H7 (cell line): ENCODE results near the gene C3AR1. TPM values are rescaled to one million over a fixed set of nuclear protein-coding genes. Genes with fewer than 3 reads are reported as not detected.
"Not testable (repeated sequence)": the region's sequence is repeated elsewhere in the genome, so short reads cannot be mapped to it uniquely, and the experiment has no call there.

ENCODE experiments used
- DNase-seq: peaks from one replicate; pipeline ENCODE4 v3.0.0; 2012
- H3K27me3 ChIP-seq: 2 replicates; pipeline ENCODE4 v1.6.0; 2011; ENCODE audit warnings: mild to moderate bottlenecking, low read length; ENCODE audit not compliant: control insufficient read depth, insufficient read depth
- H3K36me3 ChIP-seq: replicated peaks from 2 replicates; pipeline ENCODE4 v1.5.1; 2011; ENCODE audit warnings: low read length; ENCODE audit not compliant: control insufficient read depth, insufficient read depth
- H3K4me3 ChIP-seq: 2 replicates; pipeline ENCODE4 v1.5.1; 2011; ENCODE audit warnings: low read depth, mild to moderate bottlenecking, control low read depth, low read length, moderate library complexity; ENCODE audit not compliant: insufficient read depth
- total RNA-seq: library from RNA; depleted of rRNA; stranded (reverse); fragments of >200 nt; shearing (Covaris generic); gene quantifications from 2 replicates; pipeline ENCODE4 v1.2.3, GENCODE V29; 2014

The C3AR1 gene
- total RNA-seq, 1 experiment from 2014 or later: not detected

DNA sequence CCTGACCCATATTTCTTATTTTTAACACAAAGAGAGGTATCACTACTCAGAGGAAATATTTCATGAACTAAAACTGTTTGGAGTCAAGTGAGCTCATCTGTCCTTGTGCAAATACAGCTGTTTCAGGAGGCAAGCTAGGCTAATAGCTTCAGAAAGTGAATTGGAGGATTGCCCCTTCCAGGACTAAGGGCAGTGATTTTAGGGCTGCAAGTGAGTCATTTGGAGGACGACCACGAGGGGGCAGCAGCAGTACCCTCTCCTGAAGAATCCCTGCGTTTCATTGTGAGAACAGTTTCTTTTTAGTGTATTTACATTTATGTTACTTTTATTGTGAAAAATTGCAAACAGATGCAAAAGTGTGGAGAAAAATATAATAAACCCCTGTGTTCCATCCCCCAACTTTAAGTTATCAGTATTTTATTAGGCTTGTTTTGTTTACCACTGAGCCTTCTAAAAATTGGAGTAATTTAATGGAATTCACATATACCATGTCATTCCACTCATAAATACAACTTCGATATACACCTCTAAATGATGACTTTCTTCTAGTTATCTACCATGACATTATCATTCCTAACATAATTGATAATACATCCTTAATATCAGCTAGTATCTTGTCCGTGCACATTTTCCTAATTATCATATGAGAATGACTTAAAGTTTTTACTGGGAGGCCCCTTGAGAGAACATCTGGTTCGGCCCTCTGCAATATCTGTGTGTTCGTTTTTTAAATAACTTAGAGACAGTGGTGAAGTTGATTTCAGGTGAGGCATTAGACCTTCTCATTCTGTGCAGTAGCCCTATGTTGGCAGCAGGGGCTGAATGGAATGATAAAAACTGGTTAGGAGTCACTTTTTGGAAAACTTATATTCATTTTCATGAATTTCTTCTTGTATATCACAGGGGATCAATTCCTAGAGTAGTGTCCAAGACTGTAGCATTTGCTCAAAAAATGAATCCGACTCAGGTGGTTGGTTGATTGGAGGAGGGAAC lies 19.9 kb downstream of the C3AR1 start:
- no peak overlapping the region for H3K4me3 ChIP-seq
- H3K36me3 ChIP-seq: peaks cover 7% of the 10 kb centered on the region
- no peaks in the 10 kb centered on the region for H3K27me3 ChIP-seq
- DNase-seq: peak; percentile 85

DNA sequence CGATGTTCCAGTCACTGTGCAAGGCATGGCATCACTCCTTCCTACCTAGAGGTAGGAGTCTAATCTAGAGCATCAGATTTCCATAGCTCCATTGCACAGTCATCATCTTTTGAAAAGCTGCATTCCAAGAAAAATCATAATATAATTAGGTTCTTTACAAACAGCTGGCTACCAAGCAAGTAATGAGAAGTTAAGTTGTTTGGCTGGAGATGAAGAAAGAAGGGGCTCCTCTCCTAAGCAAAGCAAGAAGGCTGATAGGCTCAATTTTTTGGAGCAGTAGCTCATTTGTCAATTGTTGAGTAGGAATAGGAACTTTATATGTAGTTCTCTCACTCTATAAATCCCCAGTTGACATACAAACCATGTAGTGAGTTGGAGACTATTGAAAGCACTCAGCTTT lies 25.4 kb downstream of the C3AR1 start:
- no peak for DNase-seq
- no peak overlapping the region for H3K4me3 ChIP-seq
- H3K27me3 ChIP-seq: no peaks in the 10 kb centered on the region
- H3K36me3 ChIP-seq: no peaks in the 10 kb centered on the region; the same call in 1 of the 2 replicates

- Histone ChIP-seq H3K36me3 (no peaks in the 10 kb centered on the region; the same call in 1 of the 2 replicates), H3K27me3 (no peaks in the 10 kb centered on the region), H3K4me3 (peak overlapping the region; percentile 11)
- DNase-seq: peak; percentile 85
These were observed 27.5 kb downstream of the C3AR1 start for GRCh38 chr12:8038659-8039114.

DNA sequence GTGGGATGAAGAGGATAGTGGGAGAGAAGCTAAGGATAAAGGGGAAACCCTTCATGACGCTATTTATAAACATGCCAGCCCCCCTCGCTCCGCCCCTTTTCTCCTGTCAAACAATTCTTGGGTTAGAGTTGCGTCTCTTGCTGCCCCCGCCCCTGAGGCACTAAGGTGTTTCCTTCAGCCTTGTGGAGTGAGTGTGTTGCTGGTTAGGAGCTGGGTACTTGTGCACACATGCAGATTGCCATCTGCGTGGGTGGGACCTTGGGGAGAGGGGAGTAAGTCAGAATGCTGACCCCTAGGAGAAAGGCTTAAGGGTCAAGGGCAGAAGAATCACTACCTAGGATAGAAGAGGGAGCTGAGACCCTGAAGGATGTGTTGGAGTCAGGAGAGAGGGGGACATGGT lies 28.2 kb downstream of the C3AR1 start:
- DNase-seq: peak; percentile 38
- Histone ChIP-seq H3K36me3 (no peaks in the 10 kb centered on the region; the same call in 1 of the 2 replicates), H3K27me3 (no peaks in the 10 kb centered on the region), H3K4me3 (no peak overlapping the region)

- no peaks in the 10 kb centered on the region for H3K27me3 ChIP-seq
- DNase-seq: no peak
- no peaks in the 10 kb centered on the region for H3K36me3 ChIP-seq
- H3K4me3 ChIP-seq: no peak overlapping the region
These were observed 29.0 kb downstream of the C3AR1 start for GRCh38 chr12:8037046-8037663.

- DNase-seq: no peak
- Histone ChIP-seq H3K36me3 (no peaks in the 10 kb centered on the region), H3K27me3 (no peaks in the 10 kb centered on the region), H3K4me3 (no peak overlapping the region)
These were observed 29.8 kb downstream of the C3AR1 start for GRCh38 chr12:8036346-8036745.

DNA sequence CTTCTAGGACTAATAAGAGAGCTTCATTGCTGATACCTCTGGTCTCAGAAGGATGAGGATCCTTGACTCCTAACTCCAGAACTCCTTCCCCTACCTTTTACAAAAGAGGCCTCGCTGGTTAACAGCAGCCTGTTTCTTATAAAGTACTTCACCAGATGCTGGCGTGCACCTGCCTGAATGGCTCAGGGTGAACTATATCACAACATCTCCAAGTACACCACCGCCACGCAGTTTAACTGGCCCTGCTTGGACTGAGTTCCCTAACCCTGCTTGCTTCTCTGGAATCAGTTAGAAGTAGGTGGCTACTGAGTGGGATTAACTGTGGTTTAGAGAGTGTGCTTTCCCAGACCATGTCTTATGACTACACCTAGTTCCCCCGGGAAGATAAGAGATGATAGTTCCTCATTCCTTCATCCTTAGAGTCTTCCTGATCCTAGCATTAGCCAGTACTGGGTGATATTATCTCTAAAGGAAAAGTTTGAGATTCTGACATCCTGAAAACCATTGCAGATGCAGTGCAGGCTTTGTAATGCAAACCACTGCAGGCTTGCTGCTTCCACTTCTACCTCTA lies 30.6 kb downstream of the C3AR1 start:
- no peaks in the 10 kb centered on the region for H3K36me3 ChIP-seq
- no peak for DNase-seq
- H3K4me3 ChIP-seq: no peak overlapping the region
- no peaks in the 10 kb centered on the region for H3K27me3 ChIP-seq

DNA sequence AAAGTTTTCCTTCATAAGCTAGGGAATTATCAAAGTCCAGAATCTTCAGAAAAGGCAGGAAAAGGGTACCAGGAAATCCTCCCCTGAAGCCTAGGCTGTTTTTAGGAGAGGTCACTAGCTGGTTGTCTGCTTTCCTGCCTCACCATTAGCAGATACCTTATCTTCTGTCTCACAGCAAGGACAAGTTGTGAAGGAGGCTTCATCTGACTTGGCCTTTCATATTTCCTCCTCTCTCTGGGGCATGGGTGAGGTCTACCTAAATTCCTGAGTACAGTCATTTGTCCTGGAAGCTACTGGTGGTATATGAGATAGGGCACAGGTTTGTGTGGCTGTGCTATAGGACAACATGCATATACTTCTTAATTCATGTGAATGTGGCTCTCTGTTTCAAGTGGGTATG lies 31.4 kb downstream of the C3AR1 start:
- no peaks in the 10 kb centered on the region for H3K27me3 ChIP-seq
- no peak overlapping the region for H3K4me3 ChIP-seq
- no peak for DNase-seq
- H3K36me3 ChIP-seq: no peaks in the 10 kb centered on the region

DNA sequence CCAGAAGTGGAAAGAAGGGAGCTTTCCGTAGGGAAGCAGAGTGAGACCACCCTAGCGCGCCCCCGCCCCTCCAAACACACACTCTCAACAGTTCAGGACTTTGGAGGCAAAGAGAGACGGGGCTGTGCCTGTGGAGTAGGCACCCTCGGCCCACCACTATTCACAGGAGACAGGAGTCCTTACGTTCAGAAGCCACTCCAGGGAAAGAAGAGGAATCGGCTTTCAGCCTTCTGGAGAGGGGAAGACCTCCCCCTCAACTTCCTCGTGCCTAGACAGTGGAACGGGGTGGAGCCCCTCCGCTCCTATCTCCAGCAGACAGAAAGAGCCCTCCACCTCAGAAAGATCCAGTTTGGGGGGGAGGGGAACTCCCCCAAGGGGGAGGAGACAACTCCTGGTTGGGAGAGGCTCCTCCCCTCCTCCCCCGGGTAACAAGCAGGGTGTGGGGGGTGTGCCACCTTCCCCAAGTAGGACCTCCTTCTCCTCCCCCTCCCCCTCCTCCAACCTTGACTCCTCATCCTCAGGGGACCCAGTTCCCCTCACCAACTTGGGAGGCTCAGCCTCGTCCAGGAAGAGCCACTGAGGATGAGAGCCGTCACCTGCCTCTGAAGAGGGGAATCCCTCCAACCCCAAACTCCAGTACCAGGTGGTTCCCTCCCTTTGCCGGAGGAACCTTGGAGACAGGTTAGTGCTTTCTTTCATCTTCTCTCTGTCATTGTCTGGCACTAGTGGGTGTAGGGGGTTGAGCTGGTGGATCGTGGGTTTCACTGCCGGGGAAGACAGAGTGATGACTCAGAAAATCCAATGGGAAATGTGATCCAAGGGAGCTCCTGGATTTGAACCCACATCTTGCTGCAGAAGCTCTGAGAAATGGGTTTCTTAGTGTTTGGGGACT lies 32.8 kb downstream of the C3AR1 start:
- DNase-seq: peak; percentile 91
- Histone ChIP-seq H3K4me3 (peak overlapping the region; percentile 87), H3K36me3 (no peaks in the 10 kb centered on the region), H3K27me3 (no peaks in the 10 kb centered on the region)

DNA sequence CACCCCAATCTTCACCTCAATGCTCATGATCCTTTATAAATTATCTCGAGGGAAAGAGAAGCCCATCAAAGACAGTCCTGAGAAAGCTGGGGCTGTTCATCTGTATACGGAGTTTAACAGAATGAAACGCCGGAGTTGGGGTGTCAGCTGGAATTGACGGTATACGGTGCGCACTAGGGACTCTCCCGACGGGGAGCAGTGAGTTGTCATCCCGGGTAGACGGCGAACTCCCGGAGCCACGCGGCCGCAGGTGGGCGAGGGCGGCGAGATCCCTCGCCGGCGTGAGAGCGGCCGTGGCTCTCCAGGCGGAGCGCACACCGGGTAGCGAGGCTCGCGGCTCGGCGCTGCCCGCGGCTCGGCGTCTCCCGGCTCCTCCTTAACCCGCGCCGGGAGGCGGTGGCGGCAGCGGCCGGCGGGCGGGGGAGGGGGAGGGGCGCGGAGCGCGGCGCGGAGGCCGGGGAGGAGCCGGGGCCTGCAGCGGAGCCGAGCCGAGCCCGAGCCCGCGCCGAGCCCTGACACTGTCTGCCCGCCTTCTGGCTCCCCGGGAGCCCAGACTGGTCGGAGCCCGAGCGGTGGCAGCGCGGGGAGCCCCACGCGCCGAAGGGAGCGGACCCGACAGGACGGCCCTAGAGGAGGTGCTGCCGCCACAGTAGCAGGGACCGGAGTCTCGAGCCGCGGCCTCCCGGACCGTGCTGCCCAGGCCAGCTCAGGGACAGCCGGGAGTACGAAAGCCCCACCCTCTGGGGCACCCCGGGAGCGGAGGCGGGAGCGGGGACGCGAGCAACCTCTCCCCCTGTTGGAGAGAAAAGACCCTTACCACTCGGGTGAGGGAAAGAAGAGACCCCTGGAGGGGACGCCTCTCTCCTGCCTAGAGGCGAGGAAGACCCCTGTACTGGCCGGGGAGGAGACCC lies 33.7 kb downstream of the C3AR1 start, which contains the start of gene FOXJ2:
TSS of gene FOXJ2 (plus strand) at position 475 of the 911 bp plus-strand sequence. CDS start 7,117 bp downstream, outside the sequence.
- Histone ChIP-seq H3K27me3 (no peaks in the 10 kb centered on the region), H3K36me3 (no peaks in the 10 kb centered on the region), H3K4me3 (peak within 1 kb of the TSS; percentile 87)
- DNase-seq: peak; percentile 91

DNA sequence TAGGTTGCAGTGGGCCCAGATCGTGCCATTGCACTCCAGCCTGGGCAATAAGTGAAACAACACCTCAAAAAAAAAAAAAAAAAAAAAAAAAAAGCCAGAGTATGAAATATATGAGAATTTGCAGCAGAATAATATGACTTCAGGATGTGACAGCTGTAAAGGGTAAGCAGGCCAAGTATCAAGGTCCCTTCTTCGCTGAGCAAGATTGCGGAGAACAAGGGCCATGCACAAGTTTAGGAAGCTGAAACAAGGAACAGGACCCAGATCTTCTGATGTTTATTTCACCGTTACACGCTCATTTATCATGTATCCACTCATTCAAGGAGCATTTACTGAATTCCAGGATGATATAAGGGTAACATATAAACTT lies 34.3 kb downstream of the C3AR1 start:
- no peaks in the 10 kb centered on the region for H3K27me3 ChIP-seq
- peak overlapping the region; percentile 87 for H3K4me3 ChIP-seq
- peak; percentile 38 for DNase-seq
- no peaks in the 10 kb centered on the region for H3K36me3 ChIP-seq

DNA sequence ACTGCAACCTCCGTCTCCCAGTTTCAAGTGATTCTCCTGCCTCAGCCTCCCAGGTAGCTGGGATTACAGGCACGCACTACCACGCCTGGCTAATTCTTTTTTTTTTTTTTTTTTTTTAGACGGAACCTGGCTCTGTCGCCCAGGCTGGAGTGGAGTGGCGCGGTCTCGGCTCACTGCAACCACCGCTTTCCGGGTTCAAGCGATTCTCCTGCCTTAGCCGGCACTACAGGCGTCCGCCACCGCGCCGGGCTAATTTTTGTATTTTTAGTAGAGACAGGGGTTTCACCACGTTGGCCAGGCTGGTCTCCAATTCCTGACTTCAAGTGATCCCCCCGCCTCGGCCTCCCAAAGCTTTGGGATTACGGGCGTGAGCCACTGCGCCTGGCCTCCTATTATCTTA lies 35.1 kb downstream of the C3AR1 start:
- DNase-seq, H3K27me3 ChIP-seq, H3K4me3 ChIP-seq: not testable (repeated sequence)

DNA sequence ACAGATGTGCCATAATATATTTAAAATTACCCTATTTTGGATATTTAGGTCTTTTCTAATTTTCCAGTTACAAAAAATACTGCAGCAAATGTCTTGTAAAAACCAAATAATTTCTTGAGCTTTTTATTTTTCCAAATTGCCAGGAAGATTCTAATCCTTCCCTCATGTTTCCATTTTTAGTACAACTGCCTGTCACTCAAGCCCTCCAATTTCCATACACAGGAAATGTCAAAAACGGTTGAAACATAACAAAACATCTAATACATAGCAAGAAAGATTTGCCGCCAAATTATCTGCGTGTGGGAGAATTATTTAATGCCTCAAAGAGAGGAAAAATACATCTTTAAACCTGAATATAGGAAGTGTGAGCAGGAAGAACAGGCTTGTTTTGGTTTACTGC lies 36.0 kb downstream of the C3AR1 start:
- H3K36me3 ChIP-seq: no peaks in the 10 kb centered on the region
- no peak for DNase-seq
- H3K27me3 ChIP-seq: no peaks in the 10 kb centered on the region
- no peak overlapping the region for H3K4me3 ChIP-seq

More for the DNA sequence above, 35.1 kb downstream of the C3AR1 start:
- H3K36me3 ChIP-seq: not testable (repeated sequence)
